ENCODE data around the gene CDKN3. TPM values are rescaled to one million over a fixed set of nuclear protein-coding genes. Genes with fewer than 3 reads are reported as not detected.
A peak's percentile ranks its signal among the peaks of the same experiment; 100 is the strongest.
"Not testable (repeated sequence)": the region's sequence is repeated elsewhere in the genome, so short reads cannot be mapped to it uniquely, and the experiment has no call there.

CDKN3 gene
- total RNA-seq, 2 donors from 2014 or later, result 19.1 to 59.5 TPM

GRCh38 chr14:54440037-54440436, 43.2 kb downstream of the CDKN3 start:
- intact Hi-C loops (cut with DNase I), result no loop called here
- no peak for TF ChIP-seq CTCF (IDR thresholded peaks at IDR 0.05)
- Histone ChIP-seq H3K9me3 (no peaks in the 10 kb centered on the region), H3K9ac (ENCODE audit: low read depth in 2 of 2, low read length in 2 of 2) (peak overlapping the region; percentile 77 to 94), H3K4me3 (peak overlapping the region; percentile 54), H3K4me1 (no peaks in the 10 kb centered on the region), H3K36me3 (no peaks in the 10 kb centered on the region), H3K27ac (peak overlapping the region; percentile 90), H3K27me3 (no peaks in the 10 kb centered on the region)
- DNase-seq, result no peak

GRCh38 chr14:54440476-54440872, 43.7 kb downstream of the CDKN3 start:
- no peaks in the 10 kb centered on the region for H3K36me3 ChIP-seq
- H3K9ac ChIP-seq (ENCODE audit: low read depth in 2 of 2, low read length in 2 of 2), result peak overlapping the region; percentile 77 to 94
- intact Hi-C loops (cut with DNase I), result no loop called here
- no peaks in the 10 kb centered on the region for H3K27me3 ChIP-seq
- no peak for TF ChIP-seq CTCF (IDR thresholded peaks at IDR 0.05)
- H3K4me3 ChIP-seq, result peak overlapping the region; percentile 54
- no peaks in the 10 kb centered on the region for H3K4me1 ChIP-seq
- H3K9me3 ChIP-seq, result no peaks in the 10 kb centered on the region
- peak overlapping the region; percentile 90 for H3K27ac ChIP-seq
- no peak for DNase-seq

- no peaks in the 10 kb centered on the region for H3K27me3 ChIP-seq
- intact Hi-C loops (cut with DNase I), result no loop called here
- H3K4me3 ChIP-seq, result peak within 1 kb of the TSS; percentile 54
- peak within 1 kb of the TSS; percentile 90 for H3K27ac ChIP-seq
- TF ChIP-seq CTCF (IDR thresholded peaks at IDR 0.05), result peak; percentile 91
- peak within 1 kb of the TSS; percentile 77 to 94 for H3K9ac ChIP-seq (ENCODE audit: low read depth in 2 of 2, low read length in 2 of 2)
- H3K4me1 ChIP-seq, result no peaks in the 10 kb centered on the region
- H3K36me3 ChIP-seq, result no peaks in the 10 kb centered on the region
- DNase-seq, result peak; percentile 93
- H3K9me3 ChIP-seq, result no peaks in the 10 kb centered on the region
These were observed 44.4 kb downstream of the CDKN3 start, which contains the start of gene CNIH1 for GRCh38 chr14:54440873-54441868. Gene CNIH1, minus strand, starts transcription at chr14:54441374. Its CDS starts 47 bp downstream, at chr14:54441327.

- H3K9ac ChIP-seq (ENCODE audit: low read depth in 2 of 2, low read length in 2 of 2); H3K4me1 ChIP-seq; H3K4me3 ChIP-seq; H3K27ac ChIP-seq; H3K36me3 ChIP-seq; H3K27me3 ChIP-seq; intact Hi-C loops (cut with DNase I); H3K9me3 ChIP-seq; DNase-seq: not testable (repeated sequence)
These were observed 46.2 kb downstream of the CDKN3 start for GRCh38 chr14:54442961-54443360.

- no peak for DNase-seq
- no peak for TF ChIP-seq CTCF (IDR thresholded peaks at IDR 0.05)
- Histone ChIP-seq H3K27ac (no peak overlapping the region), H3K36me3 (no peaks in the 10 kb centered on the region), H3K4me3 (no peak overlapping the region), H3K27me3 (no peaks in the 10 kb centered on the region), H3K4me1 (peaks cover 3% of the 10 kb centered on the region), H3K9ac (ENCODE audit: low read depth in 2 of 2, low read length in 2 of 2) (no peak overlapping the region), H3K9me3 (no peaks in the 10 kb centered on the region)
- intact Hi-C loops (cut with DNase I), result no loop called here
These were observed 47.2 kb downstream of the CDKN3 start for GRCh38 chr14:54443981-54444380.

- H3K4me1 ChIP-seq, result peaks cover 3% of the 10 kb centered on the region
- no peak overlapping the region for H3K4me3 ChIP-seq
- no peak for TF ChIP-seq CTCF (IDR thresholded peaks at IDR 0.05)
- H3K9ac ChIP-seq (ENCODE audit: low read depth in 2 of 2, low read length in 2 of 2), result no peak overlapping the region
- intact Hi-C loops (cut with DNase I), result no loop called here
- H3K36me3 ChIP-seq, result no peaks in the 10 kb centered on the region
- DNase-seq, result no peak
- no peaks in the 10 kb centered on the region for H3K9me3 ChIP-seq
- no peak overlapping the region for H3K27ac ChIP-seq
- no peaks in the 10 kb centered on the region for H3K27me3 ChIP-seq
These were observed 47.9 kb downstream of the CDKN3 start for GRCh38 chr14:54444681-54445080.

All from colonic mucosa (tissue), 4 donors.